GM12873 (cell line): Measurements from ENCODE around the gene YKT6.

ENCODE experiments used
- CTCF ChIP-seq: IDR thresholded peaks from 2 replicates; pipeline ENCODE4 v1.5.1; 2012; ENCODE audit warnings: low read depth, mild to moderate bottlenecking, moderate library complexity, low read length, control low read depth; ENCODE audit not compliant: insufficient read depth; ENCODE audit errors: missing control alignments

YKT6 gene

GRCh38 chr7:44189993-44190872 lies 10.5 kb upstream of the YKT6 start:
- TF ChIP-seq CTCF = no peak

GRCh38 chr7:44191171-44191570 lies 9.6 kb upstream of the YKT6 start:
- TF ChIP-seq CTCF = no peak

GRCh38 chr7:44193011-44193802 lies 7.6 kb upstream of the YKT6 start:
- TF ChIP-seq CTCF = no peak

GRCh38 chr7:44194069-44194468 lies 6.7 kb upstream of the YKT6 start:
- TF ChIP-seq CTCF = no peak

GRCh38 chr7:44194562-44195145 lies 6.1 kb upstream of the YKT6 start:
- no peak for TF ChIP-seq CTCF

- TF ChIP-seq CTCF = no peak
Measured at GRCh38 chr7:44195889-44196288, 4.9 kb upstream of the YKT6 start.

GRCh38 chr7:44196450-44196872 lies 4.3 kb upstream of the YKT6 start:
- peak; percentile 86 for TF ChIP-seq CTCF
